DND-41 (cell line): ENCODE measurements around the gene JAK1.

Source experiments
- CTCF ChIP-seq: IDR thresholded peaks from 2 replicates; pipeline ENCODE4 v1.5.1; 2012; ENCODE audit warnings: borderline replicate concordance, low read length, moderate library complexity, mild to moderate bottlenecking; ENCODE audit not compliant: poor library complexity, severe bottlenecking; ENCODE audit errors: extremely low read depth
- EZH2 ChIP-seq: IDR thresholded peaks from 3 replicates; pipeline ENCODE4 v1.6.1; 2012; ENCODE audit warnings: borderline replicate concordance, low read depth, mild to moderate bottlenecking, moderate library complexity, low read length, inconsistent platforms; ENCODE audit not compliant: severe bottlenecking

- TF ChIP-seq CTCF (no peak), EZH2 (no peak)
These were observed 15.5 kb upstream of the JAK1 start for GRCh38 chr1:64981601-64982533.
